Adrenal gland (tissue), 5 donors: ENCODE results near the gene RANBP9.

Experiments used
- POLR2A ChIP-seq, 2 donors: fragments of 450-650 bp; IDR thresholded peaks; one replicate each; pipeline ENCODE4 v1.6.1; 2017; ENCODE audit warnings: antibody characterized with exemption in 2 of 2, mild to moderate bottlenecking in 2 of 2, moderate library complexity in 1 of 2
- TF ChIP-seq, protein P1 (sequence below), 6 experiments: fragments of 450-650 bp in 4 of 6; fragments of 200-600 bp in 2 of 6; sonication (generic) in 1 of 6; IDR thresholded peaks; 1 replicate in 5 of 6; 2 replicates in 1 of 6; pipeline versions ENCODE4 v1.5.1 to v1.8.0; 2016 to 2021; ENCODE audit warnings: antibody characterized with exemption in 6 of 6, mild to moderate bottlenecking in 2 of 6, moderate library complexity in 1 of 6
- donor health status: DM: no; HTN: no; CAD: no.

DNA sequence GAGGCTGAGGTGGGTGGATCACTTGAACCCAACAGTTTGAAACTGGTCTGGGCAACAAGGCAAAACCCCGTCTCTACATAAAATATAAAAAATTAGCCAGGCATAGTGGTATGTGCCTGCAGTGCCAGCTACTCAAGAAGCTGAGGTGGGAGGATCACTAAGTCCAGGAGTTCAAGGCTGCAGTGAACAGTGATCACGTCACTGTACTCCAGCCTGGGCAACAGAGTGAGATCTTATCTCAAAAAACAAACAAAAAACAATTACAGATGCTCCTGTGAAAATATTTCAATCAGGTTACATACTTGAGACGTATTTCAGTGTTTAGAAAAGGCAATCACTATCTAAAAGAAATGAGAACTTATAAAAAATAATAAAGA is 33.8 kb downstream of the RANBP9 start:
- TF ChIP-seq, protein P1, sequence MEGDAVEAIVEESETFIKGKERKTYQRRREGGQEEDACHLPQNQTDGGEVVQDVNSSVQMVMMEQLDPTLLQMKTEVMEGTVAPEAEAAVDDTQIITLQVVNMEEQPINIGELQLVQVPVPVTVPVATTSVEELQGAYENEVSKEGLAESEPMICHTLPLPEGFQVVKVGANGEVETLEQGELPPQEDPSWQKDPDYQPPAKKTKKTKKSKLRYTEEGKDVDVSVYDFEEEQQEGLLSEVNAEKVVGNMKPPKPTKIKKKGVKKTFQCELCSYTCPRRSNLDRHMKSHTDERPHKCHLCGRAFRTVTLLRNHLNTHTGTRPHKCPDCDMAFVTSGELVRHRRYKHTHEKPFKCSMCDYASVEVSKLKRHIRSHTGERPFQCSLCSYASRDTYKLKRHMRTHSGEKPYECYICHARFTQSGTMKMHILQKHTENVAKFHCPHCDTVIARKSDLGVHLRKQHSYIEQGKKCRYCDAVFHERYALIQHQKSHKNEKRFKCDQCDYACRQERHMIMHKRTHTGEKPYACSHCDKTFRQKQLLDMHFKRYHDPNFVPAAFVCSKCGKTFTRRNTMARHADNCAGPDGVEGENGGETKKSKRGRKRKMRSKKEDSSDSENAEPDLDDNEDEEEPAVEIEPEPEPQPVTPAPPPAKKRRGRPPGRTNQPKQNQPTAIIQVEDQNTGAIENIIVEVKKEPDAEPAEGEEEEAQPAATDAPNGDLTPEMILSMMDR (IDR thresholded peaks at IDR 0.05), result no peak
- TF ChIP-seq POLR2A (IDR thresholded peaks at IDR 0.05), result no peak
